ENCODE results near the gene SEMA3D.

SEMA3D gene

DNA sequence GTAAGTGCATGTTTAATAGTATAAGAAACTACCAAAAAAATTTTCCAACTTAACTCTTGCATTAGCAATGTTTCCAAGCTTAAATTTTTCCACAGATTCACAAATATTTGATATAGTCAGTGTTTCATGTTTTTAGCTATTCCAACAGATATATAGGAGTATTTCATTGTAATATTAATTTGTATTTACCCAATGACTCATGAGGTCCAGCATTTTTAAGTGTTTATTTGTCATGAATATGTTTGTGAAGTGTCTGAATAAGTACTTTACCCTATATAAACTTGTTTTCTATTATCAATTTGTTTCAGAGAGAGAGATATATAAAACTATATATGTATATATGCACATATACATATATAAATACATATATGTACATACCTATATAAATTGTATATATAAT is 71.0 kb downstream of the SEMA3D start:
- H3K9me3 ChIP-seq (ENCODE audit: control insufficient read depth, low read depth, low read length) = no peaks in the 10 kb centered on the region
- no peak overlapping the region for H3K9ac ChIP-seq (ENCODE audit: low read length)
- no peaks in the 10 kb centered on the region for H3K27me3 ChIP-seq (ENCODE audit: control insufficient read depth, insufficient read depth, low read length)
- H3K36me3 ChIP-seq (ENCODE audit: control insufficient read depth, low read depth, low read length) = no peaks in the 10 kb centered on the region
- H3K4me3 ChIP-seq (ENCODE audit: low read length) = no peak overlapping the region
- no peak overlapping the region for H3K27ac ChIP-seq (ENCODE audit: low read length)
- no peaks in the 10 kb centered on the region for H3K4me1 ChIP-seq (ENCODE audit: control insufficient read depth, low read depth, low read length)

GRCh38 chr7:85115006-85115405 is 71.8 kb downstream of the SEMA3D start:
- Histone ChIP-seq H3K4me1 (ENCODE audit: control insufficient read depth, low read depth, low read length) (no peaks in the 10 kb centered on the region), H3K4me3 (ENCODE audit: low read length) (no peak overlapping the region), H3K27me3 (ENCODE audit: control insufficient read depth, insufficient read depth, low read length) (no peaks in the 10 kb centered on the region), H3K9me3 (ENCODE audit: control insufficient read depth, low read depth, low read length) (no peaks in the 10 kb centered on the region), H3K27ac (ENCODE audit: low read length) (no peak overlapping the region), H3K36me3 (ENCODE audit: control insufficient read depth, low read depth, low read length) (no peaks in the 10 kb centered on the region), H3K9ac (ENCODE audit: low read length) (no peak overlapping the region)

GRCh38 chr7:85114342-85114741 is 72.5 kb downstream of the SEMA3D start:
- H3K9ac ChIP-seq (ENCODE audit: low read length) = no peak overlapping the region
- H3K4me1 ChIP-seq (ENCODE audit: control insufficient read depth, low read depth, low read length) = no peaks in the 10 kb centered on the region
- H3K9me3 ChIP-seq (ENCODE audit: control insufficient read depth, low read depth, low read length) = no peaks in the 10 kb centered on the region
- H3K27ac ChIP-seq (ENCODE audit: low read length) = no peak overlapping the region
- no peaks in the 10 kb centered on the region for H3K36me3 ChIP-seq (ENCODE audit: control insufficient read depth, low read depth, low read length)
- no peaks in the 10 kb centered on the region for H3K27me3 ChIP-seq (ENCODE audit: control insufficient read depth, insufficient read depth, low read length)
- no peak overlapping the region for H3K4me3 ChIP-seq (ENCODE audit: low read length)

DNA sequence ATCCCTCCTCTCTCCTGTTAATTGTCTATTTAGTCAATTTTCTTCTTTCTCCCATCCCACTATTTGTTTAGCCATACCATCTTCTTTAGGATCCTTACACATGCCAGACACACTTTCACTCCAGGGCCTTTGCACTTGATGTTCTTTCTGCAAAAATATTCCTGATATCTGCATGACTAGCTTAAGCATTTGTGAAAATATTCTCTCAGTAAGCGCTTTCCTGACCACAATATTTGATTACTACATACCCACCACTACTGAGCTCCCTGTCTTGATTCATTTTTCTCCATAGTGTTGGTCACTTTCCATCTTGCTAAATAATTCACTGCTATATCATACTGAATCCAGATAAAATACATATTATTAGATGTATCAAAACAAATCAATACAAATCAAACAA is 75.1 kb downstream of the SEMA3D start:
- H3K9me3 ChIP-seq (ENCODE audit: control insufficient read depth, low read depth, low read length) = no peaks in the 10 kb centered on the region
- no peaks in the 10 kb centered on the region for H3K4me1 ChIP-seq (ENCODE audit: control insufficient read depth, low read depth, low read length)
- H3K4me3 ChIP-seq (ENCODE audit: low read length) = no peak overlapping the region
- H3K27ac ChIP-seq (ENCODE audit: low read length) = no peak overlapping the region
- H3K36me3 ChIP-seq (ENCODE audit: control insufficient read depth, low read depth, low read length) = no peaks in the 10 kb centered on the region
- no peaks in the 10 kb centered on the region for H3K27me3 ChIP-seq (ENCODE audit: control insufficient read depth, insufficient read depth, low read length)
- no peak overlapping the region for H3K9ac ChIP-seq (ENCODE audit: low read length)

DNA sequence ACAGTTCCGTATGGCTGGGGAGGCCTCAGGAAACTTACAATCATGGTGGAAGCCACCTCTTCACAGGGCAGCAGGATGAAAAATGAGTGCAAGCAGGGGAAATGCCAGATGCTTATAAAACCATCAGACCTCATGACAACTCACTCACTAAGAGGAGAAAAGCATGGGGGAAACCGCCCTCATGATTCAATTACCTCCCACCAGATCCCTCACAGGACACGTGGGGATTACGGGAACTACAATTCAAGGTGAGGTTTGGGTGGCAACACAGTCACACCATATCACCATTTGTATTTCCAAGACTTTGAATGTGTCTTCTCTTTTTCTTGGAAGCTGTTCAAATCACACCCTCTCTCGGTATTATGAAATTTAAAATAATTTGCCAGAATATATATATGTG is 80.1 kb downstream of the SEMA3D start:
- Histone ChIP-seq H3K9ac (ENCODE audit: low read length) (no peak overlapping the region), H3K4me3 (ENCODE audit: low read length) (no peak overlapping the region), H3K27ac (ENCODE audit: low read length) (no peak overlapping the region), H3K36me3 (ENCODE audit: control insufficient read depth, low read depth, low read length) (no peaks in the 10 kb centered on the region), H3K27me3 (ENCODE audit: control insufficient read depth, insufficient read depth, low read length) (no peaks in the 10 kb centered on the region), H3K4me1 (ENCODE audit: control insufficient read depth, low read depth, low read length) (no peaks in the 10 kb centered on the region), H3K9me3 (ENCODE audit: control insufficient read depth, low read depth, low read length) (no peaks in the 10 kb centered on the region)

DNA sequence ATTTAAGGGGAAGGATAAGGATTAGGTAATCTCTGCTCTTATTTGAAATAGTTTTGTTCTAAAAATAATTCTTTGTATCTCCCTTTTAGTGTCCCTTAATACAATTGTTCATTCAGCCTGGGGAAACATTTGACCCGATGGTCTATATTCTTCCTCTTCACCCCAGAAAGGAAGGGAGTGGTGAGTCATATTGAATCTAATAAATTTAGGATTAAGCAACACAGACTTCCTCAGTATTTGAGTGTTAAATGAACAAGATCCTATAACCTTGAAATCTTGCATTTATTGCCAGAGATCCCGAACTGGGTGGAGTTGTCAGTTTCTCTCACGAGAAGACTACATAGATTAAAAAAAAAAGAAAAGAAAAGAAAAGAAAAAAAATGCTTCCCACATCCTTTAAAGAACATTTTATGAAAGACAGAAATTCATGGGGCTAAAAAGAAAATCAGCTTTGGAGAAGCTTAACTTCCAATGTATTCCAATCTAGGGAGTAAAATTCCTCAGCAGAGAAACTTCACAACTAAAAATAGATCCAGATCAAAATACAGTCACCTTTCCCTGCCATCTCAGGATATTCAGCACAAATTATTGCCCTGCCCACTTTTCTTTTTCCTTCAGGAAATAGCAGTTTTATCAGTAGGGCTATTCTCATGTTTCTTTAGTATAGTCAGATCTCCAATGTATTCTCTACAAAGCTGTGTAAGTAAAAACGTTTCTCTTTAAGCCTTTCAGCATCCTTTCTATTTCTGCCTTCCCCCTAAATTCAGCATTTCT is 82.2 kb downstream of the SEMA3D start:
- Histone ChIP-seq H3K4me1 (ENCODE audit: control insufficient read depth, low read depth, low read length) (no peaks in the 10 kb centered on the region), H3K27ac (ENCODE audit: low read length) (no peak overlapping the region), H3K9me3 (ENCODE audit: control insufficient read depth, low read depth, low read length) (no peaks in the 10 kb centered on the region), H3K36me3 (ENCODE audit: control insufficient read depth, low read depth, low read length) (no peaks in the 10 kb centered on the region), H3K27me3 (ENCODE audit: control insufficient read depth, insufficient read depth, low read length) (no peaks in the 10 kb centered on the region), H3K9ac (ENCODE audit: low read length) (no peak overlapping the region), H3K4me3 (ENCODE audit: low read length) (no peak overlapping the region)

GRCh38 chr7:85103962-85104361 is 82.9 kb downstream of the SEMA3D start:
- Histone ChIP-seq H3K9ac (ENCODE audit: low read length) (no peak overlapping the region), H3K4me1 (ENCODE audit: control insufficient read depth, low read depth, low read length) (no peaks in the 10 kb centered on the region), H3K27me3 (ENCODE audit: control insufficient read depth, insufficient read depth, low read length) (no peaks in the 10 kb centered on the region), H3K4me3 (ENCODE audit: low read length) (no peak overlapping the region), H3K27ac (ENCODE audit: low read length) (no peak overlapping the region), H3K9me3 (ENCODE audit: control insufficient read depth, low read depth, low read length) (no peaks in the 10 kb centered on the region), H3K36me3 (ENCODE audit: control insufficient read depth, low read depth, low read length) (no peaks in the 10 kb centered on the region)

DNA sequence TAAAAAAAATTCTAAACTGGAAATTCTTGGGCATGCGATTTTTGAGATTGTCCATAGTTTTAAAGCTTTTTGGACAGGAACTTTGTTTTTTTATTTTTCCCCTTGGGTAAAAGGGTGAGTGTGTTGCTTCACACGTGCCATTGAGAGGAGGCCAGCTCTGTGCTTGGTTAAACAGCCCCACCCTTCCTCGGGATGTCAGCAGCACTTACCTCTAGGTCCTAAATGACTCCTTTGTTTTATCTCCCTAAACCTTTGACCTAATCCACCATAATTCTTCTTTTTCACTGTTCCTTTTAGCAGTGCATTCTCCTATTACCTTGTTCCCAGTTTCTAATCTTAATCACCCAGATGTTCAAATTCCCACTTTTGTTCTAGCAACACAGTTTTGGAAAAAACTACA is 83.5 kb downstream of the SEMA3D start:
- Histone ChIP-seq H3K4me3 (ENCODE audit: low read length) (no peak overlapping the region), H3K27ac (ENCODE audit: low read length) (no peak overlapping the region), H3K9me3 (ENCODE audit: control insufficient read depth, low read depth, low read length) (no peaks in the 10 kb centered on the region), H3K27me3 (ENCODE audit: control insufficient read depth, insufficient read depth, low read length) (no peaks in the 10 kb centered on the region), H3K4me1 (ENCODE audit: control insufficient read depth, low read depth, low read length) (no peaks in the 10 kb centered on the region), H3K9ac (ENCODE audit: low read length) (no peak overlapping the region), H3K36me3 (ENCODE audit: control insufficient read depth, low read depth, low read length) (no peaks in the 10 kb centered on the region)

DNA sequence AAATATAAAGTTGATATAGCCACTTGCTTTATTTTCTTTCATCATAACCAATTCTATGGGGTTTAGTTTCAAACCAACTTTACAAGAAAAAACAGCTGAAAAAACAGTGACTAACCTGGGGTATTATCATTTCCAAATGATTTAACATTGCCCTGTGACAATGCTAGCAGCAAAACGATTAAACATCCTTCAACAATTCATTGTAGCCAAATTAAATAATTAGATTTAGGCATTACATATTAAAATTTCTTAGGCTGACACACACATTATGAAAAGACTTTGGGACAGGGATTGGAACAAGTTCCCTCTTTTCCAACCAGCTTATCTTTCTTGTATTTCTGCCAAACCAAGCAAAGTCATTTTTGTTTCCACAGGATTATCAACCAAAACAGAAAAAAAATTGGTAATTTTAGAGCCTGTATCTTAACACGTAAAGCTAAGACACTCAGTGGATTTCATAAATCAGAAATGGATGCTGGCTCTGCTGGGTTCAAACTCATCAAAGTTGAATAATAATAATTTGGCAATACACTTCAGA is 84.0 kb downstream of the SEMA3D start:
- no peak overlapping the region for H3K27ac ChIP-seq (ENCODE audit: low read length)
- H3K4me1 ChIP-seq (ENCODE audit: control insufficient read depth, low read depth, low read length) = no peaks in the 10 kb centered on the region
- H3K9me3 ChIP-seq (ENCODE audit: control insufficient read depth, low read depth, low read length) = no peaks in the 10 kb centered on the region
- H3K36me3 ChIP-seq (ENCODE audit: control insufficient read depth, low read depth, low read length) = no peaks in the 10 kb centered on the region
- H3K9ac ChIP-seq (ENCODE audit: low read length) = no peak overlapping the region
- no peaks in the 10 kb centered on the region for H3K27me3 ChIP-seq (ENCODE audit: control insufficient read depth, insufficient read depth, low read length)
- no peak overlapping the region for H3K4me3 ChIP-seq (ENCODE audit: low read length)

DNA sequence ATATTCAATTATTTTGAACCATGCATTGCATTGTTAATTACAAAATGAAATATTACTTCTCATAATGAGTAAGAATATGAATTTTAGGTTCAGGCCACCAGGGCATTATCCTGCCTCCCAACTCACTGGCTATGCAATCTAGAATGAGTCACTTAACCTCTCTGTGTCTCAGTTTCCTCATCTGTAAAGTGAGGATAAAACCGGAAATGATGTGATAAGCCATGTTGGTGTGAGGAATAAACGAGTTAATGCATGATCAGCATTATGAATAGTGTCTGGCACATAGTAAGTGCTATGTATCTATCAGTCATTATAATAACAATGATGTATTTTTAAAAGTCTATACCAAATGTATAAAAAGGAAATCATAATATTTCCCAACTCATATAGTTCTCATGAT is 85.5 kb downstream of the SEMA3D start:
- no peaks in the 10 kb centered on the region for H3K27me3 ChIP-seq (ENCODE audit: control insufficient read depth, insufficient read depth, low read length)
- no peak overlapping the region for H3K27ac ChIP-seq (ENCODE audit: low read length)
- H3K4me1 ChIP-seq (ENCODE audit: control insufficient read depth, low read depth, low read length) = no peaks in the 10 kb centered on the region
- H3K9me3 ChIP-seq (ENCODE audit: control insufficient read depth, low read depth, low read length) = no peaks in the 10 kb centered on the region
- H3K36me3 ChIP-seq (ENCODE audit: control insufficient read depth, low read depth, low read length) = no peaks in the 10 kb centered on the region
- no peak overlapping the region for H3K4me3 ChIP-seq (ENCODE audit: low read length)
- H3K9ac ChIP-seq (ENCODE audit: low read length) = no peak overlapping the region

DNA sequence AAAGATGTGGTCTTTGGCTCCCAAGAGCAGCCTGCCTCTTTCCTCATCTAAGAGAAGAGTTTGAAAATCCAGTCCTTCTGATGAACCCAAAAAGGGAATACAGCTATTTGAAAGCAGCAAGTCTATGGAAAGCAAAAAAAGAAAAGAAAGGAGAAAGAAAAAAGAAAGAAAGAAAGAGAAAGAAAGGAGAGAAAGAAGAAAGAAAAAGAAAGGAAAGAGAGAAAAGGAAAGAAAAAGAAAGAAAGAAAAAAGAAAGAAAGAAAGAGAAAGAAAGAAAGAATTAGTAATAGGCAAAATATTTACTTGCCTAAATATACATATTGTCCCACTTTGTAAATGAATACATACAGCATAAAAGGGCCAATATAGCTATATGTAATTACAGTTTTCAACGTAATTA is 89.0 kb downstream of the SEMA3D start:
- Histone ChIP-seq H3K36me3 (ENCODE audit: control insufficient read depth, low read depth, low read length) (no peaks in the 10 kb centered on the region), H3K9me3 (ENCODE audit: control insufficient read depth, low read depth, low read length) (no peaks in the 10 kb centered on the region), H3K4me3 (ENCODE audit: low read length) (no peak overlapping the region), H3K4me1 (ENCODE audit: control insufficient read depth, low read depth, low read length) (no peaks in the 10 kb centered on the region), H3K27ac (ENCODE audit: low read length) (no peak overlapping the region), H3K27me3 (ENCODE audit: control insufficient read depth, insufficient read depth, low read length) (no peaks in the 10 kb centered on the region), H3K9ac (ENCODE audit: low read length) (no peak overlapping the region)

GRCh38 chr7:85095806-85096205 is 91.0 kb downstream of the SEMA3D start:
- Histone ChIP-seq H3K27ac (ENCODE audit: low read length) (no peak overlapping the region), H3K27me3 (ENCODE audit: control insufficient read depth, insufficient read depth, low read length) (no peaks in the 10 kb centered on the region), H3K36me3 (ENCODE audit: control insufficient read depth, low read depth, low read length) (no peaks in the 10 kb centered on the region), H3K9ac (ENCODE audit: low read length) (no peak overlapping the region), H3K4me3 (ENCODE audit: low read length) (no peak overlapping the region), H3K9me3 (ENCODE audit: control insufficient read depth, low read depth, low read length) (no peaks in the 10 kb centered on the region), H3K4me1 (ENCODE audit: control insufficient read depth, low read depth, low read length) (no peaks in the 10 kb centered on the region)

Data from iPS-18a (cell line).